ENCODE results near the gene STARD9.

The STARD9 gene

GRCh38 chr15:42704492-42704926 lies 129.1 kb downstream of the STARD9 start:
- peak; percentile 44 for DNase-seq

- DNase-seq, result no peak
Measured at GRCh38 chr15:42705336-42705735, 129.9 kb downstream of the STARD9 start.

GRCh38 chr15:42707068-42707467 lies 131.7 kb downstream of the STARD9 start:
- DNase-seq, result no peak

GRCh38 chr15:42707873-42708544 lies 132.6 kb downstream of the STARD9 start:
- DNase-seq, result no peak

- no peak for DNase-seq
Measured at GRCh38 chr15:42710662-42711061, 135.3 kb downstream of the STARD9 start.

GRCh38 chr15:42711746-42712145 lies 136.3 kb downstream of the STARD9 start:
- no peak for DNase-seq

GRCh38 chr15:42712584-42712983 lies 137.2 kb downstream of the STARD9 start:
- no peak for DNase-seq

- DNase-seq, result no peak
Measured at GRCh38 chr15:42716125-42716524, 140.7 kb downstream of the STARD9 start.

- DNase-seq, result no peak
Measured at GRCh38 chr15:42716626-42717025, 141.2 kb downstream of the STARD9 start.

- DNase-seq, result no peak
Measured at GRCh38 chr15:42719043-42719442, 143.6 kb downstream of the STARD9 start.

GRCh38 chr15:42720071-42720470 lies 144.7 kb downstream of the STARD9 start:
- no peak for DNase-seq

GRCh38 chr15:42721016-42721415 lies 145.6 kb downstream of the STARD9 start:
- DNase-seq, result no peak

- DNase-seq, result no peak
Measured at GRCh38 chr15:42721916-42722315, 146.5 kb downstream of the STARD9 start.

- no peak for DNase-seq
Measured at GRCh38 chr15:42723068-42723467, 147.7 kb downstream of the STARD9 start.

- no peak for DNase-seq
Measured at GRCh38 chr15:42724276-42724675, 148.9 kb downstream of the STARD9 start.

- DNase-seq, result no peak
Measured at GRCh38 chr15:42725331-42725903, 150.0 kb downstream of the STARD9 start.

- no peak for DNase-seq
Measured at GRCh38 chr15:42726114-42726513, 150.7 kb downstream of the STARD9 start.

GRCh38 chr15:42727750-42728381 lies 152.5 kb downstream of the STARD9 start:
- no peak for DNase-seq

GRCh38 chr15:42728560-42728959 lies 153.2 kb downstream of the STARD9 start:
- no peak for DNase-seq

- DNase-seq, result no peak
Measured at GRCh38 chr15:42728972-42729371, 153.6 kb downstream of the STARD9 start.

- DNase-seq, result no peak
Measured at GRCh38 chr15:42729409-42729808, 154.0 kb downstream of the STARD9 start.

- no peak for DNase-seq
Measured at GRCh38 chr15:42730135-42730534, 154.7 kb downstream of the STARD9 start.

GRCh38 chr15:42730536-42730935 lies 155.1 kb downstream of the STARD9 start:
- no peak for DNase-seq

- no peak for DNase-seq
Measured at GRCh38 chr15:42731461-42731860, 156.1 kb downstream of the STARD9 start.
